GM21825 (cell line): ENCODE data around the gene BDH1.
"Not testable (repeated sequence)": the region's sequence is repeated elsewhere in the genome, so short reads cannot be mapped to it uniquely, and the experiment has no call there.

Source experiments
- ATAC-seq: cut with Tn5 transposase; IDR thresholded peaks from one replicate; pipeline ENCODE4 v1.9.1; 2021; ENCODE audit warnings: mild to moderate bottlenecking, moderate library complexity; ENCODE audit not compliant: unreplicated experiment

The BDH1 gene

GRCh38 chr3:197555281-197556261 lies at the start of gene BDH1:
TSS of gene BDH1 (minus strand) at chr3:197555968. CDS start at chr3:197546443, 9,525 bp downstream.
- peak; percentile 41 for ATAC-seq

GRCh38 chr3:197603317-197603933 lies 47.7 kb upstream of the BDH1 start:
- no peak for ATAC-seq

- not testable (repeated sequence) for ATAC-seq
Observed at GRCh38 chr3:197602351-197602750, 46.6 kb upstream of the BDH1 start.

- not testable (repeated sequence) for ATAC-seq
Observed at GRCh38 chr3:197601566-197601840, 45.7 kb upstream of the BDH1 start.

- no peak for ATAC-seq
Observed at GRCh38 chr3:197600796-197601565, 45.2 kb upstream of the BDH1 start.

GRCh38 chr3:197599089-197599765 lies 43.5 kb upstream of the BDH1 start:
- peak; percentile 89 for ATAC-seq

GRCh38 chr3:197598404-197598980 lies 42.7 kb upstream of the BDH1 start:
- ATAC-seq: no peak

- no peak for ATAC-seq
Observed at GRCh38 chr3:197597335-197597734, 41.6 kb upstream of the BDH1 start.

- no peak for ATAC-seq
Observed at GRCh38 chr3:197595470-197596185, 39.9 kb upstream of the BDH1 start.

- no peak for ATAC-seq
Observed at GRCh38 chr3:197593046-197593380, 37.2 kb upstream of the BDH1 start.

- no peak for ATAC-seq
Observed at GRCh38 chr3:197592361-197593045, 36.7 kb upstream of the BDH1 start.

GRCh38 chr3:197591816-197592215 lies 36.0 kb upstream of the BDH1 start:
- ATAC-seq: no peak

- ATAC-seq: no peak
Observed at GRCh38 chr3:197590313-197590962, 34.7 kb upstream of the BDH1 start.

- no peak for ATAC-seq
Observed at GRCh38 chr3:197589545-197589944, 33.8 kb upstream of the BDH1 start.

- not testable (repeated sequence) for ATAC-seq
Observed at GRCh38 chr3:197586768-197587167, 31.0 kb upstream of the BDH1 start.

GRCh38 chr3:197586181-197586580 lies 30.4 kb upstream of the BDH1 start:
- no peak for ATAC-seq

- ATAC-seq: no peak
Observed at GRCh38 chr3:197584733-197585132, 29.0 kb upstream of the BDH1 start.

GRCh38 chr3:197583371-197583770 lies 27.6 kb upstream of the BDH1 start:
- no peak for ATAC-seq

- ATAC-seq: no peak
Observed at GRCh38 chr3:197580253-197580691, 24.5 kb upstream of the BDH1 start.
